H9 (cell line): ENCODE results near the gene HSPA5. TPM values are rescaled to one million over a fixed set of nuclear protein-coding genes. Genes with fewer than 3 reads are reported as not detected.

Experiments
- DNase-seq: peaks from one replicate; pipeline ENCODE4 v3.0.0-alpha.2; 2017
- H2AFZ ChIP-seq: one replicate; pipeline ENCODE4 v1.6.1; 2013; ENCODE audit warnings: mild to moderate bottlenecking, low read length, control low read depth, moderate library complexity
- H2AK5ac ChIP-seq: 2 replicates; pipeline ENCODE4 v1.6.1; 2013; ENCODE audit warnings: low read length, control low read depth, mixed read lengths; ENCODE audit not compliant: insufficient read length
- H2BK120ac ChIP-seq: one replicate; pipeline ENCODE4 v1.6.1; 2013; ENCODE audit warnings: low read depth, mild to moderate bottlenecking, low read length, control low read depth, inconsistent platforms; ENCODE audit not compliant: poor library complexity, severe bottlenecking
- H2BK12ac ChIP-seq: 2 replicates; pipeline ENCODE4 v1.6.1; 2013; ENCODE audit warnings: low read length, control low read depth, mixed read lengths, low read depth; ENCODE audit not compliant: insufficient read length
- H2BK15ac ChIP-seq: 2 replicates; pipeline ENCODE4 v1.6.1; 2013; ENCODE audit warnings: low read depth, low read length, control low read depth
- H2BK20ac ChIP-seq: one replicate; pipeline ENCODE4 v1.6.1; 2013; ENCODE audit warnings: low read depth, mild to moderate bottlenecking, low read length, control low read depth, inconsistent platforms; ENCODE audit not compliant: poor library complexity, severe bottlenecking
- H2BK5ac ChIP-seq: 2 replicates; pipeline ENCODE4 v1.6.1; 2013; ENCODE audit warnings: low read length, control low read depth, mixed read lengths; ENCODE audit not compliant: insufficient read length
- H3K14ac ChIP-seq: 2 replicates; pipeline ENCODE4 v1.6.1; 2013; ENCODE audit warnings: low read length, control low read depth; ENCODE audit not compliant: insufficient read depth
- H3K18ac ChIP-seq: 2 replicates; pipeline ENCODE4 v1.6.1; 2013; ENCODE audit warnings: low read depth, mild to moderate bottlenecking, mixed read lengths, low read length, control low read depth; ENCODE audit not compliant: insufficient read length
- H3K23ac ChIP-seq: 2 replicates; pipeline ENCODE4 v1.6.1; 2013; ENCODE audit warnings: low read length, control low read depth, mixed read lengths, low read depth; ENCODE audit not compliant: insufficient read length
- H3K23me2 ChIP-seq: 2 replicates; pipeline ENCODE4 v1.6.1; 2013; ENCODE audit warnings: low read depth, mild to moderate bottlenecking, mixed read lengths, low read length, control low read depth; ENCODE audit not compliant: insufficient read length, poor library complexity, severe bottlenecking
- H3K27ac ChIP-seq: 2 replicates; pipeline ENCODE4 v1.5.1; 2013; ENCODE audit warnings: low read length, control low read depth, mixed read lengths, low read depth; ENCODE audit not compliant: insufficient read length
- H3K27me3 ChIP-seq: 2 replicates; pipeline ENCODE4 v1.6.1; 2013; ENCODE audit warnings: low read length, control low read depth, inconsistent platforms; ENCODE audit not compliant: insufficient read depth
- H3K4ac ChIP-seq: 2 replicates; pipeline ENCODE4 v1.6.1; 2013; ENCODE audit warnings: low read depth, mild to moderate bottlenecking, control low read depth, inconsistent platforms, low read length, moderate library complexity
- H3K4me1 ChIP-seq: 2 replicates; pipeline ENCODE4 v1.6.1; 2013; ENCODE audit warnings: low read length, control low read depth, inconsistent platforms; ENCODE audit not compliant: insufficient read depth
- H3K4me2 ChIP-seq: 2 replicates; pipeline ENCODE4 v1.6.1; 2013; ENCODE audit warnings: low read length, control low read depth, mixed read lengths; ENCODE audit not compliant: insufficient read length, insufficient read depth
- H3K56ac ChIP-seq: 2 replicates; pipeline ENCODE4 v1.6.1; 2013; ENCODE audit warnings: low read depth, mild to moderate bottlenecking, mixed read lengths, low read length, control low read depth; ENCODE audit not compliant: insufficient read length
- H3K79me1 ChIP-seq: 2 replicates; pipeline ENCODE4 v1.6.1; 2013; ENCODE audit warnings: low read depth, mild to moderate bottlenecking, moderate library complexity, low read length, control low read depth, inconsistent platforms; ENCODE audit not compliant: insufficient read depth, poor library complexity, severe bottlenecking
- H3K79me2 ChIP-seq: 2 replicates; pipeline ENCODE4 v1.6.1; 2013; ENCODE audit warnings: low read length, control low read depth, inconsistent platforms; ENCODE audit not compliant: insufficient read depth
- H3K9ac ChIP-seq: 2 replicates; pipeline ENCODE4 v1.6.1; 2013; ENCODE audit warnings: low read length, control low read depth, mixed read lengths; ENCODE audit not compliant: insufficient read length; ENCODE audit errors: extremely low read depth
- H3K9me3 ChIP-seq: one replicate; pipeline ENCODE4 v1.6.1; 2013; ENCODE audit warnings: low read depth, low read length, inconsistent platforms; ENCODE audit not compliant: control insufficient read depth
- H3T11ph ChIP-seq: one replicate; pipeline ENCODE4 v1.6.1; 2013; ENCODE audit warnings: mild to moderate bottlenecking, low read length, control low read depth, inconsistent platforms
- H4K20me1 ChIP-seq: one replicate; pipeline ENCODE4 v1.6.1; 2013; ENCODE audit not compliant: control insufficient read depth, insufficient read length, insufficient read depth
- H4K5ac ChIP-seq: 2 replicates; pipeline ENCODE4 v1.6.1; 2013; ENCODE audit warnings: low read depth, mild to moderate bottlenecking, mixed read lengths, low read length, control low read depth; ENCODE audit not compliant: insufficient read length
- H4K8ac ChIP-seq: replicated peaks from 2 replicates; pipeline ENCODE4 v1.6.1; 2013; ENCODE audit warnings: low read length, control low read depth, mixed read lengths, low read depth; ENCODE audit not compliant: insufficient read length
- H4K91ac ChIP-seq: 2 replicates; pipeline ENCODE4 v1.6.1; 2013; ENCODE audit warnings: low read depth, mild to moderate bottlenecking, moderate library complexity, mixed read lengths, low read length, control low read depth; ENCODE audit not compliant: insufficient read length
- H3K27ac Mint-ChIP-seq, 3 experiments: 2 replicates in 2 of 3; 3 replicates in 1 of 3; pipeline ENCODE4 v1.8.0; 2020 to 2021; ENCODE audit warnings: mixed read lengths in 3 of 3, mild to moderate bottlenecking in 1 of 3, moderate library complexity in 1 of 3
- H3K27me3 Mint-ChIP-seq: 2 replicates; pipeline ENCODE4 v1.8.0; 2021; ENCODE audit warnings: low read depth, mild to moderate bottlenecking, moderate library complexity, mixed read lengths
- H3K36me3 Mint-ChIP-seq, 3 experiments: 2 replicates in 2 of 3; 3 replicates in 1 of 3; pipeline ENCODE4 v1.8.0; 2020 to 2021; ENCODE audit warnings: low read depth in 3 of 3, mixed read lengths in 3 of 3; ENCODE audit not compliant: insufficient read depth in 1 of 3
- H3K4me1 Mint-ChIP-seq, 2 experiments: 2 replicates each; pipeline ENCODE4 v1.8.0; 2020; ENCODE audit warnings: mixed read lengths in 2 of 2
- H3K4me3 Mint-ChIP-seq, 2 experiments: 2 replicates in 1 of 2; 3 replicates in 1 of 2; pipeline ENCODE4 v1.8.0; 2020 to 2021; ENCODE audit warnings: mild to moderate bottlenecking in 2 of 2, mixed read lengths in 2 of 2, moderate library complexity in 1 of 2
- H3K9me3 Mint-ChIP-seq, 2 experiments: 2 replicates in 1 of 2; 3 replicates in 1 of 2; pipeline ENCODE4 v1.8.0; 2020; ENCODE audit warnings: mild to moderate bottlenecking in 2 of 2, mixed read lengths in 2 of 2, moderate library complexity in 1 of 2
- CTCF ChIP-seq: fragments of 200-600 bp; sonication (generic); conservative IDR thresholded peaks from 3 replicates; pipeline ENCODE4 v1.8.0; 2021; ENCODE audit warnings: antibody characterized with exemption, mild to moderate bottlenecking
- WGBS: extraction: QIAGEN DNeasy Blood & Tissue Kit; methylation state at CpG from one replicate; pipeline ENCODE4 v1.1.7; 2013; ENCODE audit warnings: missing lambda C conversion rate, low lambda C conversion rate, mixed read lengths; ENCODE audit not compliant: insufficient read length; ENCODE audit errors: extremely low coverage; 5-methylcytosine and 5-hydroxymethylcytosine counted together
- total RNA-seq: library from RNA; stranded (reverse); gene quantifications from 2 replicates; pipeline ENCODE4 v1.2.1, GENCODE V29; 2021

Gene HSPA5
- total RNA-seq, 1 experiment from 2014 or later: 240 TPM

GRCh38 chr9:125241863-125242739 is 958 bp upstream of the HSPA5 start:
- Histone ChIP-seq H2BK120ac (no peak overlapping the region), H3K23me2 (no peaks in the 10 kb centered on the region), H2BK5ac (peak overlapping the region; percentile 87), H4K8ac (peak overlapping the region; percentile 56), H4K20me1 (peaks cover 2% of the 10 kb centered on the region), H2BK15ac (peak overlapping the region; percentile 44; the same call in 1 of the 2 replicates), H4K5ac (peak overlapping the region; percentile 98), H3K79me1 (peaks cover 4% of the 10 kb centered on the region), H3K4me1 (no peaks in the 10 kb centered on the region), H3K9ac (peak overlapping the region; percentile 99), H3K18ac (peak overlapping the region; percentile 88), H3K4me2 (peak overlapping the region; percentile 87), H2BK20ac (no peak overlapping the region), H2BK12ac (peak overlapping the region; percentile 78), H3K23ac (peak overlapping the region; percentile 91), H3K56ac (peak overlapping the region; percentile 98), H2AK5ac (no peak overlapping the region), H3K4ac (no peak overlapping the region; the same call in 1 of the 2 replicates), H3K9me3 (no peaks in the 10 kb centered on the region), H3K79me2 (peaks cover 11% of the 10 kb centered on the region; the same call in 1 of the 2 replicates), H3K14ac (peak overlapping the region; percentile 97), H3K27ac (peak overlapping the region; percentile 70), H4K91ac (peak overlapping the region; percentile 86), H3K27me3 (no peaks in the 10 kb centered on the region), H3T11ph (no peak overlapping the region), H2AFZ (no peak overlapping the region)
- no peaks in the 10 kb centered on the region; the same call in 1 of the 2 replicates for H3K27me3 Mint-ChIP-seq
- H3K36me3 Mint-ChIP-seq: peaks cover 31 to 40% (median 37%) of the 10 kb centered on the region in 3 experiments
- TF ChIP-seq CTCF: no peak
- peak overlapping the region; percentile 97 to 98 for H3K4me3 Mint-ChIP-seq
- H3K4me1 Mint-ChIP-seq: peaks cover 20% of the 10 kb centered on the region in 2 experiments
- no peak for DNase-seq
- peak overlapping the region; percentile 95 to 99 (median 99) for H3K27ac Mint-ChIP-seq
- no CpG with 5 or more reads among the region's 27 CpGs for WGBS
- peaks cover 0 to 4% of the 10 kb centered on the region in 2 experiments; a peak in 1 of 5 replicates for H3K9me3 Mint-ChIP-seq
